ENCODE data around the gene B3GALT5.
A peak's percentile ranks its signal among the peaks of the same experiment; 100 is the strongest.

Gene B3GALT5

GRCh38 chr21:39712273-39712672 lies 99.5 kb downstream of the B3GALT5 start:
- peaks cover 4% of the 10 kb centered on the region for H3K27me3 ChIP-seq (ENCODE audit: insufficient read depth, low read length, poor library complexity)
- H2AFZ ChIP-seq (ENCODE audit: low read depth, low read length), result no peak overlapping the region
- no peak overlapping the region for H3K4me3 ChIP-seq (ENCODE audit: low read depth in 1 of 2, low read length in 2 of 2)
- no peak overlapping the region for H3K27ac ChIP-seq (ENCODE audit: low read length)
- H4K20me1 ChIP-seq (ENCODE audit: insufficient read depth, low read length), result no peaks in the 10 kb centered on the region
- H3K4me2 ChIP-seq (ENCODE audit: insufficient read depth, low read length), result no peak overlapping the region
- H3K9me3 ChIP-seq (ENCODE audit: insufficient read depth, low read length, severe bottlenecking), result no peaks in the 10 kb centered on the region
- ATAC-seq (ENCODE audit: insufficient read depth, low read depth) (no peak), DNase-seq (no peak)
- no peaks in the 10 kb centered on the region for H3K4me1 ChIP-seq (ENCODE audit: insufficient read depth, low read length)
- no peak for TF ChIP-seq EZH2 (IDR thresholded peaks at IDR 0.05; ENCODE audit: borderline replicate concordance, low read depth, low read length, severe bottlenecking)
- TF ChIP-seq, protein P1, sequence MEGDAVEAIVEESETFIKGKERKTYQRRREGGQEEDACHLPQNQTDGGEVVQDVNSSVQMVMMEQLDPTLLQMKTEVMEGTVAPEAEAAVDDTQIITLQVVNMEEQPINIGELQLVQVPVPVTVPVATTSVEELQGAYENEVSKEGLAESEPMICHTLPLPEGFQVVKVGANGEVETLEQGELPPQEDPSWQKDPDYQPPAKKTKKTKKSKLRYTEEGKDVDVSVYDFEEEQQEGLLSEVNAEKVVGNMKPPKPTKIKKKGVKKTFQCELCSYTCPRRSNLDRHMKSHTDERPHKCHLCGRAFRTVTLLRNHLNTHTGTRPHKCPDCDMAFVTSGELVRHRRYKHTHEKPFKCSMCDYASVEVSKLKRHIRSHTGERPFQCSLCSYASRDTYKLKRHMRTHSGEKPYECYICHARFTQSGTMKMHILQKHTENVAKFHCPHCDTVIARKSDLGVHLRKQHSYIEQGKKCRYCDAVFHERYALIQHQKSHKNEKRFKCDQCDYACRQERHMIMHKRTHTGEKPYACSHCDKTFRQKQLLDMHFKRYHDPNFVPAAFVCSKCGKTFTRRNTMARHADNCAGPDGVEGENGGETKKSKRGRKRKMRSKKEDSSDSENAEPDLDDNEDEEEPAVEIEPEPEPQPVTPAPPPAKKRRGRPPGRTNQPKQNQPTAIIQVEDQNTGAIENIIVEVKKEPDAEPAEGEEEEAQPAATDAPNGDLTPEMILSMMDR (IDR thresholded peaks at IDR 0.05; ENCODE audit: borderline replicate concordance, extremely low read depth, low read length, poor library complexity, severe bottlenecking), result no peak
- H3K9ac ChIP-seq (ENCODE audit: low read depth, low read length), result no peak overlapping the region
- H3K79me2 ChIP-seq (ENCODE audit: insufficient read depth, low read length), result no peaks in the 10 kb centered on the region
- no peaks in the 10 kb centered on the region for H3K36me3 ChIP-seq (ENCODE audit: insufficient read depth, low read length)

GRCh38 chr21:39712976-39713375 lies 100.2 kb downstream of the B3GALT5 start:
- ATAC-seq (ENCODE audit: insufficient read depth, low read depth) (no peak), DNase-seq (no peak)
- Histone ChIP-seq H3K27ac (ENCODE audit: low read length) (no peak overlapping the region), H3K9me3 (ENCODE audit: insufficient read depth, low read length, severe bottlenecking) (no peaks in the 10 kb centered on the region), H3K27me3 (ENCODE audit: insufficient read depth, low read length, poor library complexity) (peaks cover 4% of the 10 kb centered on the region), H3K79me2 (ENCODE audit: insufficient read depth, low read length) (no peaks in the 10 kb centered on the region), H2AFZ (ENCODE audit: low read depth, low read length) (no peak overlapping the region), H3K4me1 (ENCODE audit: insufficient read depth, low read length) (no peaks in the 10 kb centered on the region), H3K4me3 (ENCODE audit: low read depth in 1 of 2, low read length in 2 of 2) (no peak overlapping the region), H4K20me1 (ENCODE audit: insufficient read depth, low read length) (no peaks in the 10 kb centered on the region), H3K36me3 (ENCODE audit: insufficient read depth, low read length) (no peaks in the 10 kb centered on the region), H3K9ac (ENCODE audit: low read depth, low read length) (no peak overlapping the region), H3K4me2 (ENCODE audit: insufficient read depth, low read length) (no peak overlapping the region)
- TF ChIP-seq, protein P1 (IDR thresholded peaks at IDR 0.05; ENCODE audit: borderline replicate concordance, extremely low read depth, low read length, poor library complexity, severe bottlenecking), result peak; percentile 11
- TF ChIP-seq EZH2 (IDR thresholded peaks at IDR 0.05; ENCODE audit: borderline replicate concordance, low read depth, low read length, severe bottlenecking), result no peak

GRCh38 chr21:39713905-39714304 lies 101.2 kb downstream of the B3GALT5 start:
- Histone ChIP-seq H2AFZ (ENCODE audit: low read depth, low read length) (no peak overlapping the region), H3K36me3 (ENCODE audit: insufficient read depth, low read length) (no peaks in the 10 kb centered on the region), H3K4me2 (ENCODE audit: insufficient read depth, low read length) (no peak overlapping the region), H3K9ac (ENCODE audit: low read depth, low read length) (no peak overlapping the region), H3K4me1 (ENCODE audit: insufficient read depth, low read length) (no peaks in the 10 kb centered on the region), H3K27ac (ENCODE audit: low read length) (no peak overlapping the region), H3K9me3 (ENCODE audit: insufficient read depth, low read length, severe bottlenecking) (no peaks in the 10 kb centered on the region), H4K20me1 (ENCODE audit: insufficient read depth, low read length) (no peaks in the 10 kb centered on the region), H3K27me3 (ENCODE audit: insufficient read depth, low read length, poor library complexity) (peaks cover 4% of the 10 kb centered on the region), H3K4me3 (ENCODE audit: low read depth in 1 of 2, low read length in 2 of 2) (no peak overlapping the region), H3K79me2 (ENCODE audit: insufficient read depth, low read length) (no peaks in the 10 kb centered on the region)
- DNase-seq, result no peak
- no peak for TF ChIP-seq EZH2 (IDR thresholded peaks at IDR 0.05; ENCODE audit: borderline replicate concordance, low read depth, low read length, severe bottlenecking)
- TF ChIP-seq, protein P1 (IDR thresholded peaks at IDR 0.05; ENCODE audit: borderline replicate concordance, extremely low read depth, low read length, poor library complexity, severe bottlenecking), result no peak
- ATAC-seq (ENCODE audit: insufficient read depth, low read depth), result no peak

- TF ChIP-seq, protein P1 (IDR thresholded peaks at IDR 0.05; ENCODE audit: borderline replicate concordance, extremely low read depth, low read length, poor library complexity, severe bottlenecking), result no peak
- TF ChIP-seq EZH2 (IDR thresholded peaks at IDR 0.05; ENCODE audit: borderline replicate concordance, low read depth, low read length, severe bottlenecking), result no peak
- H3K9ac ChIP-seq (ENCODE audit: low read depth, low read length), result no peak overlapping the region
- no peak overlapping the region for H3K4me3 ChIP-seq (ENCODE audit: low read depth in 1 of 2, low read length in 2 of 2)
- H3K4me1 ChIP-seq (ENCODE audit: insufficient read depth, low read length), result no peaks in the 10 kb centered on the region
- no peaks in the 10 kb centered on the region for H3K36me3 ChIP-seq (ENCODE audit: insufficient read depth, low read length)
- no peaks in the 10 kb centered on the region for H3K79me2 ChIP-seq (ENCODE audit: insufficient read depth, low read length)
- DNase-seq (no peak), ATAC-seq (ENCODE audit: insufficient read depth, low read depth) (no peak)
- H3K4me2 ChIP-seq (ENCODE audit: insufficient read depth, low read length), result no peak overlapping the region
- no peak overlapping the region for H2AFZ ChIP-seq (ENCODE audit: low read depth, low read length)
- H3K27ac ChIP-seq (ENCODE audit: low read length), result no peak overlapping the region
- no peaks in the 10 kb centered on the region for H4K20me1 ChIP-seq (ENCODE audit: insufficient read depth, low read length)
- no peaks in the 10 kb centered on the region for H3K9me3 ChIP-seq (ENCODE audit: insufficient read depth, low read length, severe bottlenecking)
- peaks cover 4% of the 10 kb centered on the region for H3K27me3 ChIP-seq (ENCODE audit: insufficient read depth, low read length, poor library complexity)
Observed at GRCh38 chr21:39714331-39714730, 101.6 kb downstream of the B3GALT5 start.

Data from DND-41 (cell line).